Astrocyte (in vitro differentiated cells and primary cell): Measurements from ENCODE around the gene LST1. TPM values are rescaled to one million over a fixed set of nuclear protein-coding genes. Genes with fewer than 3 reads are reported as not detected.

Experiments used
- DNase-seq: peaks from one replicate; pipeline ENCODE4 v3.0.0-alpha.2; 2010; ENCODE audit warnings: low read depth
- FAIRE-seq: peaks from 2 replicates; lab custom pipeline; 2011; peaks lifted over from hg19 to GRCh38; lab: Jason Lieb, UNC
- H2AFZ ChIP-seq: 2 replicates; pipeline ENCODE4 v1.6.0; 2012; ENCODE audit warnings: low read depth, low read length, inconsistent platforms
- H3K27ac ChIP-seq: 2 replicates; pipeline ENCODE4 v1.5.1; 2011; ENCODE audit warnings: low read depth, low read length, inconsistent platforms
- H3K27me3 ChIP-seq: 2 replicates; pipeline ENCODE4 v1.6.0; 2011; ENCODE audit warnings: low read length, inconsistent platforms; ENCODE audit not compliant: insufficient read depth
- H3K36me3 ChIP-seq: 2 replicates; pipeline ENCODE4 v1.5.1; 2011; ENCODE audit warnings: low read length, inconsistent platforms; ENCODE audit not compliant: insufficient read depth
- H3K4me1 ChIP-seq: 2 replicates; pipeline ENCODE4 v1.5.1; 2011; ENCODE audit warnings: low read length, inconsistent platforms; ENCODE audit not compliant: insufficient read depth
- H3K4me2 ChIP-seq: 2 replicates; pipeline ENCODE4 v1.6.0; 2012; ENCODE audit warnings: low read length, inconsistent platforms
- H3K4me3 ChIP-seq: 2 replicates; pipeline ENCODE4 v1.5.1; 2011; ENCODE audit warnings: low read depth, mild to moderate bottlenecking, low read length, inconsistent platforms; ENCODE audit not compliant: insufficient read depth
- H3K79me2 ChIP-seq: 2 replicates; pipeline ENCODE4 v1.6.0; 2012; ENCODE audit warnings: mild to moderate bottlenecking, low read length, inconsistent platforms; ENCODE audit not compliant: insufficient read depth
- H3K9ac ChIP-seq: 2 replicates; pipeline ENCODE4 v1.6.0; 2012; ENCODE audit warnings: mild to moderate bottlenecking, low read length, inconsistent platforms
- H3K9me3 ChIP-seq: 2 replicates; pipeline ENCODE4 v1.5.1; 2012; ENCODE audit warnings: low read depth, mild to moderate bottlenecking, low read length, inconsistent platforms; ENCODE audit not compliant: insufficient read depth
- H4K20me1 ChIP-seq: 2 replicates; pipeline ENCODE4 v1.6.0; 2012; ENCODE audit warnings: low read length, inconsistent platforms; ENCODE audit not compliant: insufficient read depth
- H3K27ac Mint-ChIP-seq: one replicate; pipeline ENCODE4 v1.8.0; 2021; ENCODE audit warnings: mild to moderate bottlenecking, mixed read lengths; ENCODE audit not compliant: unreplicated experiment
- H3K27me3 Mint-ChIP-seq: one replicate; pipeline ENCODE4 v1.8.0; 2021; ENCODE audit warnings: low read depth, mixed read lengths; ENCODE audit not compliant: unreplicated experiment
- H3K36me3 Mint-ChIP-seq: one replicate; pipeline ENCODE4 v1.8.0; 2021; ENCODE audit warnings: low read depth, mixed read lengths; ENCODE audit not compliant: unreplicated experiment
- H3K4me1 Mint-ChIP-seq: one replicate; pipeline ENCODE4 v1.8.0; 2021; ENCODE audit warnings: low read depth, mixed read lengths; ENCODE audit not compliant: unreplicated experiment
- H3K4me3 Mint-ChIP-seq: one replicate; pipeline ENCODE4 v1.8.0; 2021; ENCODE audit warnings: mild to moderate bottlenecking, moderate library complexity, mixed read lengths; ENCODE audit not compliant: unreplicated experiment
- H3K9me3 Mint-ChIP-seq: one replicate; pipeline ENCODE4 v1.8.0; 2021; ENCODE audit warnings: mild to moderate bottlenecking, mixed read lengths; ENCODE audit not compliant: unreplicated experiment
- EZH2 ChIP-seq: IDR thresholded peaks from 2 replicates; pipeline ENCODE4 v1.6.1; 2012; ENCODE audit warnings: mild to moderate bottlenecking, low read length, inconsistent platforms; ENCODE audit not compliant: insufficient read depth
- total RNA-seq: library from RNA; stranded (reverse); gene quantifications from 2 replicates; pipeline ENCODE4 v1.2.1, GENCODE V29; 2021
- TF ChIP-seq, protein P1 (sequence below): IDR thresholded peaks from 2 replicates; pipeline ENCODE4 v1.5.1; 2011; ENCODE audit warnings: low read depth, mild to moderate bottlenecking, inconsistent platforms, low read length, moderate library complexity; ENCODE audit not compliant: insufficient read depth

Gene LST1
- total RNA-seq, 1 donor from 2014 or later, result not detected

DNA sequence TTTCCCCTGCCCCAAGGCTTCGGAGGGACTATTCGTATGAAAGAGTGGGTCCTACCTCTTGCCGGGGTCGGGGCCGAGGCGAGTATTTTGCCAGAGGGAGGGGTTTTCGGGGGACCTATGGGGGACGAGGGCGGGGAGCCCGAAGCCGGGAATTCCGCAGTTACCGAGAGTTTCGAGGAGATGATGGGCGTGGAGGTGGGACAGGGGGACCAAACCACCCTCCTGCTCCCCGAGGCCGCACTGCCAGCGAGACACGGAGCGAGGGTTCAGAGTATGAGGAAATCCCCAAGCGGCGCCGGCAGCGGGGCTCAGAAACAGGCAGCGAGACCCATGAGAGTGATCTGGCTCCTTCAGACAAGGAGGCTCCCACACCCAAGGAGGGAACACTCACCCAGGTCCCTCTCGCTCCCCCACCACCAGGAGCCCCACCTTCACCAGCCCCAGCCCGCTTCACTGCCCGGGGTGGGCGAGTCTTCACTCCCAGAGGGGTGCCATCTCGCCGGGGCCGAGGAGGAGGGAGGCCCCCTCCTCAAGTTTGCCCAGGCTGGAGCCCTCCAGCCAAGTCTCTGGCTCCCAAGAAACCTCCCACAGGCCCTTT lies 45.7 kb downstream of the LST1 start:
- peaks cover 57% of the 10 kb centered on the region for H3K79me2 ChIP-seq
- H4K20me1 ChIP-seq, result peaks cover 96% of the 10 kb centered on the region
- FAIRE-seq (no peak), DNase-seq (no peak)
- no peak for TF ChIP-seq EZH2
- H3K27ac ChIP-seq, result no peak overlapping the region
- H3K4me2 ChIP-seq, result no peak overlapping the region
- H3K4me1 Mint-ChIP-seq, result no peaks in the 10 kb centered on the region
- H3K9me3 ChIP-seq, result no peaks in the 10 kb centered on the region
- no peaks in the 10 kb centered on the region for H3K27me3 ChIP-seq
- H3K36me3 ChIP-seq, result peaks cover 63% of the 10 kb centered on the region
- H3K4me3 ChIP-seq, result no peak overlapping the region
- peaks cover 34% of the 10 kb centered on the region for H3K36me3 Mint-ChIP-seq
- no peak overlapping the region for H2AFZ ChIP-seq
- no peak overlapping the region for H3K9ac ChIP-seq
- no peak overlapping the region for H3K27ac Mint-ChIP-seq
- H3K27me3 Mint-ChIP-seq, result no peaks in the 10 kb centered on the region
- H3K4me3 Mint-ChIP-seq, result no peak overlapping the region
- H3K9me3 Mint-ChIP-seq, result no peaks in the 10 kb centered on the region
- no peaks in the 10 kb centered on the region for H3K4me1 ChIP-seq

DNA sequence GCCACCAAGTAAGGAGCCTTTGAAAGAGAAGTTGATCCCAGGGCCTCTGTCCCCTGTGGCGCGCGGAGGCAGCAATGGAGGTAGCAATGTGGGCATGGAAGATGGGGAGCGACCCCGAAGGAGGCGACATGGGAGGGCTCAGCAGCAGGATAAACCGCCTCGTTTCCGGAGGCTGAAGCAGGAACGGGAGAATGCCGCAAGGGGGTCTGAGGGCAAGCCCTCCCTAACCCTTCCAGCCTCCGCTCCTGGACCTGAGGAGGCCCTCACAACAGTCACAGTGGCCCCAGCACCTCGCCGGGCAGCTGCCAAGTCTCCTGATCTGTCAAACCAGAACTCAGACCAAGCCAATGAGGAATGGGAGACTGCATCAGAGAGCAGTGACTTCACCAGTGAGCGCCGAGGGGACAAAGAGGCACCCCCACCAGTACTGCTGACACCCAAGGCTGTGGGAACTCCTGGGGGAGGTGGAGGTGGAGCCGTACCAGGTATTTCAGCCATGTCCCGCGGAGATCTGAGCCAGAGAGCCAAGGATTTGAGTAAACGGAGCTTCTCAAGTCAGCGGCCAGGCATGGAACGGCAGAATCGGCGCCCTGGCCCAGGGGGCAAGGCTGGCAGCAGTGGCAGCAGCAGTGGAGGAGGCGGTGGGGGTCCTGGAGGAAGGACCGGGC lies 46.3 kb downstream of the LST1 start:
- no peak overlapping the region for H3K27ac ChIP-seq
- peaks cover 3% of the 10 kb centered on the region for H3K4me1 Mint-ChIP-seq
- no peak overlapping the region for H3K9ac ChIP-seq
- no peaks in the 10 kb centered on the region for H3K9me3 ChIP-seq
- peaks cover 62% of the 10 kb centered on the region for H3K36me3 ChIP-seq
- H3K27me3 ChIP-seq, result no peaks in the 10 kb centered on the region
- no peak overlapping the region for H2AFZ ChIP-seq
- H3K4me2 ChIP-seq, result no peak overlapping the region
- FAIRE-seq (no peak), DNase-seq (no peak)
- no peak overlapping the region for H3K4me3 ChIP-seq
- no peaks in the 10 kb centered on the region for H3K9me3 Mint-ChIP-seq
- H3K4me3 Mint-ChIP-seq, result no peak overlapping the region
- H3K4me1 ChIP-seq, result no peaks in the 10 kb centered on the region
- H3K27me3 Mint-ChIP-seq, result no peaks in the 10 kb centered on the region
- peak overlapping the region; percentile 47 for H3K27ac Mint-ChIP-seq
- peaks cover 51% of the 10 kb centered on the region for H3K79me2 ChIP-seq
- TF ChIP-seq, protein P1, sequence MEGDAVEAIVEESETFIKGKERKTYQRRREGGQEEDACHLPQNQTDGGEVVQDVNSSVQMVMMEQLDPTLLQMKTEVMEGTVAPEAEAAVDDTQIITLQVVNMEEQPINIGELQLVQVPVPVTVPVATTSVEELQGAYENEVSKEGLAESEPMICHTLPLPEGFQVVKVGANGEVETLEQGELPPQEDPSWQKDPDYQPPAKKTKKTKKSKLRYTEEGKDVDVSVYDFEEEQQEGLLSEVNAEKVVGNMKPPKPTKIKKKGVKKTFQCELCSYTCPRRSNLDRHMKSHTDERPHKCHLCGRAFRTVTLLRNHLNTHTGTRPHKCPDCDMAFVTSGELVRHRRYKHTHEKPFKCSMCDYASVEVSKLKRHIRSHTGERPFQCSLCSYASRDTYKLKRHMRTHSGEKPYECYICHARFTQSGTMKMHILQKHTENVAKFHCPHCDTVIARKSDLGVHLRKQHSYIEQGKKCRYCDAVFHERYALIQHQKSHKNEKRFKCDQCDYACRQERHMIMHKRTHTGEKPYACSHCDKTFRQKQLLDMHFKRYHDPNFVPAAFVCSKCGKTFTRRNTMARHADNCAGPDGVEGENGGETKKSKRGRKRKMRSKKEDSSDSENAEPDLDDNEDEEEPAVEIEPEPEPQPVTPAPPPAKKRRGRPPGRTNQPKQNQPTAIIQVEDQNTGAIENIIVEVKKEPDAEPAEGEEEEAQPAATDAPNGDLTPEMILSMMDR, result no peak
- TF ChIP-seq EZH2, result no peak
- H3K36me3 Mint-ChIP-seq, result peaks cover 34% of the 10 kb centered on the region
- H4K20me1 ChIP-seq, result peaks cover 96% of the 10 kb centered on the region

DNA sequence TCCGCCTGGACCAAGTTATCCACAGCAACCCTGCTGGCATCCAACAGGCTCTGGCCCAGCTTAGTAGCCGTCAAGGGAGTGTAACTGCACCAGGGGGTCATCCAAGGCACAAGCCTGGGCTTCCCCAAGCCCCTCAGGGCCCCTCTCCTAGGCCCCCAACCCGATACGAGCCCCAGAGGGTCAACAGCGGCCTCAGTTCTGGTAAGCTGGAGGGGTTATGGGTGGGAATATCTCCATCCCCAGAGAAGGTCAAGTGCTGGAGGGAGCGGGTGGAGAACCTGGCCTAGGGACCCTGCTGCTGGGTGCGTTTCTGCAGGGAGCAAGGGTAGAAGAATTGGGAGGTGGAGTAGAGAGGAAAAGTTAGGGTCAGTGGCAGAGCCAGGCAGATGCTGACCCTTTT lies 47.4 kb downstream of the LST1 start:
- Histone ChIP-seq H3K9ac (no peak overlapping the region), H3K27me3 (no peaks in the 10 kb centered on the region), H3K4me1 (no peaks in the 10 kb centered on the region), H3K79me2 (peaks cover 41% of the 10 kb centered on the region), H3K27ac (no peak overlapping the region), H4K20me1 (peaks cover 94% of the 10 kb centered on the region), H2AFZ (no peak overlapping the region), H3K9me3 (no peaks in the 10 kb centered on the region), H3K36me3 (peaks cover 56% of the 10 kb centered on the region), H3K4me2 (no peak overlapping the region), H3K4me3 (no peak overlapping the region)
- TF ChIP-seq, protein P1, result no peak
- TF ChIP-seq EZH2, result no peak
- Mint-ChIP-seq H3K9me3 (no peaks in the 10 kb centered on the region), H3K27ac (no peak overlapping the region), H3K4me1 (peaks cover 3% of the 10 kb centered on the region), H3K4me3 (no peak overlapping the region), H3K36me3 (peaks cover 30% of the 10 kb centered on the region), H3K27me3 (no peaks in the 10 kb centered on the region)
- DNase-seq, result no peak
- no peak for FAIRE-seq
